ENCODE data around the gene SPIRE1.
"Not testable (repeated sequence)": the region's sequence is repeated elsewhere in the genome, so short reads cannot be mapped to it uniquely, and the experiment has no call there.

SPIRE1 gene

DNA sequence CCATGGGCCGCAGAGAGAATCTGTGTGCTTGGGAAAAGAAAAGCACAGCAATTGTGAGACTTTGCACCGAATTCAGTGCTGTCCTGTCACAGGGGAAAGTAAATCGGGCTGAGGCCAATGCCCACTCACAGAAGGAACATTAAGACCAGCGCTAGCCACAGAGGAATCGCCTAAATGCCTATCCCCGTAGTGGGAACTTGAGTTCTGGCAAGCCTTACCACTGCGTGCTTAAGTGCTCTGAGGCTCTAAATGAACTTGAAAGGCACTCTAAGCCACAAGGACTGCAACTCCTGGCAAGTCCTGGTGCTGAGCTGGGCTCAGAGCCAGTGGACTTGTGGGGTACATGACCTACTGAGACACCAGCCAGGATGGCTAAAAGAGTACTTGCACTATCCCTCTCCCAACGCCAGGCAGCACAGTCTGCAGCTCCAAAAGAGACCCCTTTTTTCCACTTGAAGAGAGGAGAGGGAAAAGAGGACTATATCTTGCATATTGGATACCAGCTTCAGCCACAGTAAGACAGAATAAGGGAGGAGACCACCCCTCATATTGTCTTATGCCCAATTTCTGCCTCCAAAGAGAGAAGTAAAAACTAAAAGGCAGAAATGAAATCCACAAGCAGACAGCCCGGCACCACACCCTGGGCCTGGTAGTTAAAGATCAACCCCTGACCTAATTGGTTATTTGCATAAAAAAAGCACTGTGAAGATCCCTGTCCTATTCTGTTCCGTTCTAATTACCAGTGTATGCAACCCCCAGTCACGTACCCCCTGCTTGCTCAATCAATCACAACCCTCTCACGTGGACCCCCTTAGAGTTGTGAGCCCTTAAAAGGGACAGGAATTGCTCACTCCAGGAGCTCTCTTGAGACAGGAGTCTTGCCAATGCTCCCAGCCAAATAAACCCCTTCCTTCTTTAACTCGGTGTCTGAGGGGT, 105.7 kb downstream of the SPIRE1 start:
- not testable (repeated sequence) for FAIRE-seq

DNA sequence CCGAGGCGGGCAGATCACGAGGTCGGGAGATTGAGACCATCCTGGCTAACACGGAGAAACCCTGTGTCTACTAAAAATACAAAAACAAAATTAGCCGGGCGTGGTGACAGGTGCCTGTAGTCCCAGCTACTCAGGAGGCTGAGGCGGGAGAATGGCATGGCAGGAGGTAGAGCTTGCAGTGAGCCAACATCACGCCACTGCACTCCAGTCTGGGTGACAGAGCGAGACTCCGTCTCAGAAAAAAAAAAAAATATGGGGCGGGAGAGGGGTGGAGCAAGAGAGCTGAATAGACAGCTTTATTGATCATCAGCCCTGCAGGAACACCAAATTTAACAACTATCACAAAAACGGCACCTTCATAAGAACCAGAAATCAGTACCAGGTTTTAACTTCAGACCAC, 106.4 kb downstream of the SPIRE1 start:
- FAIRE-seq: not testable (repeated sequence)

DNA sequence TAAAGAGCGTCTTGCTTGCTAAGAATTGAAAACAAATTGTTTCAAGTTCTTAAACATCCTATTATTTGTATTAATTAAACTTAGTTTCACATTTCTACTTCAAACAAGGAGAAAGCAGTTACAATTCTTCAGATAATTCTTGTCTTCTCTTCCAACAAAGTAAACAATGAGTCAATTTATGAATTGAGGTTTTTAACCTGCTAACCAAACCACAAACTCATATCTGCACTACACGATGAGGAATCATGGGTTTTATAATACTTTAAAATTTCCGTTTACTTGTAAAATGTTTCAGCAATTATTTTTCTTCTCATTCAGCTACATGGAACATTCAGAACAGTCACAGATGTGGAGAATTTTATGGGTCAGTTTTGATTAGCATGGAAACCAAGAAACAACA, 114.2 kb downstream of the SPIRE1 start:
- FAIRE-seq: no peak

DNA sequence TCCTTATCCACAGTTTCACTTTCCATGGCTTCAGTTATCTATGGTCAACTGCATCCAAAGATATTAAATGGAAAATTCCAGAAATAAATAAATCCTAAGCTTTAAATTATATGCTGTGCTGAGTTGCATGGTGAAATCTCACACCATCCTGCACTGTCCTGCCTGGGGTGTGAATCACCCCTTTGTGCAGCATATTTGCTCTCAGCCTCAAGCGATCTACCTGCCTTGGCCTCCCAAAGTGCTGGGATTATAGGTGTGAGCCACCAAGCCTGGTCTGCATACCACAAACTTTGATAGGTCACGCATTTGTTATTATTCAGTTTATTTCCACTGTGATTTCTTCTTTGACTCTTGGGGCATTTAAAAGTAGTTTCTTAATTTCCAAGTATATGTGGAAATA, 117.2 kb downstream of the SPIRE1 start:
- FAIRE-seq: no peak

- FAIRE-seq: not testable (repeated sequence)
Observed at GRCh38 chr18:12539158-12539557, 118.7 kb downstream of the SPIRE1 start.

GRCh38 chr18:12534820-12535219, 123.1 kb downstream of the SPIRE1 start:
- FAIRE-seq: no peak

DNA sequence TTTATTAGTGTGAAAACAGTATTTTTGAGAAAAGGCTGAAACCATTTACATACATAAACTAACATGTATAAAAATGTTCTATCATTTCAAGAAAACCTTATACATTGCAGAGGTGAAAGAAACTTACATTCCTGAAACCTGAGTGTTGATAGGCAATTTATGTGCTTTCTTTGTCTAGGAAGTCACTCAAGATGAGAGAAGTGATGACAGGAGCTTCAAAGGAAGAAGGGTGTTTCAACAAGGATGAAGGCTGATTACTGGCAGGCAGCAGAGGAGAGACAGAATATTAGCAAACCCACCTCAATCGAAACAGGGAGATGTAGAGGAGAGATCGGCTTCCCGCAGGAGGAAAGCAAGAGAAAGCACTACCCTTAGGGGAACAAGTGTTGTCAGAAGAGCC, 125.2 kb downstream of the SPIRE1 start:
- no peak for FAIRE-seq

- FAIRE-seq: no peak
Observed at GRCh38 chr18:12531749-12532148, 126.2 kb downstream of the SPIRE1 start.

- FAIRE-seq: no peak
Observed at GRCh38 chr18:12520442-12520992, 137.4 kb downstream of the SPIRE1 start.

DNA sequence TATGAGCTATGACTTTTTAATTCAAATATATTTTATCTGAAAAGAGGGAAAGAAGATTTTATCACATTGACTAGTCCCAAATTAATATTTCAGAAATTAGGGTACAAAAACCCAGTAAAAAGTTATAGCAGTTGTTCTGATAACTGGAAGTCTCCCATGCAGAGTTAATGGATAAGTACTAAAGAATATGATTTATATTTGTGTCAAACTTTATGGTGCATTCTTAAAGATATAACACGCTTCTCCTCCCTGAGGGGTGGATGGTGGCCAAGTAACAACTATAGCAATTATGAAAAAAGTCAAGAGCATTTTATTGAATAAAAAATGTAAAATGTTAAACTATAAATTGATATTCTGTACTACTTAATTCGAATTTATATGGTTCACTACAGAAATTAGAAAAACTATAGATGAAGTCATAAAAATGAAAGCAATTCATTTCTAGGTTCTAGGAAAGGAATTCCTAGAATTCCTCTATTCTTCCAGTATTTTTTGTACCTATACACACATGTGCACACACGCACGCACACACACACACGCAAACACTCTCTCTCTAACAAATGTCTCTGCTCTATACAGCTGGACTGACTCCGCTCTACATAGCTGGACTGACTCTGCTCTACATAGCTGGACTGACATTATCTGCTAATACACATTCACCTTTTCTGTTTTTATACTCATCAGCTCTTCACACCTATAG, 138.9 kb downstream of the SPIRE1 start:
- no peak for FAIRE-seq

DNA sequence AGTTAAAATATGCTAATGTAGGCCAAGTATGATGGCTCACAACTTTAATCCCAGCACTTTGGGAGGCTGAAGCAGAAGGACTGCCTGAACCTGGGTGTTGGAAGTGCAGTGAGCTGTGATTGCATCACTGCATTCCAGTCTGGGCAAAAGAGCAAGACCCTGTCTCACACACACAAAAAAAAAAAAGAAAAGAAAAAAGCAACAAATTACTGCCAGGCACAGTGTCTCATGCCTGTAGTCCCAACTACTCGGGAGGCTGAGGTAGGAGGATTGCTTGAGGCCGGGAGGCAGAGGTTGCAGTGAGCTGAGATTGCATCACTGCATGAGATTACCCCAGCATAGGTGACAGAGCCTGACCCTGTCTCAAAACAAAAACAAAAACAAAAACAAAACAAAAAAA, 139.6 kb downstream of the SPIRE1 start:
- no peak for FAIRE-seq

- FAIRE-seq: no peak
Observed at GRCh38 chr18:12517142-12517825, 140.6 kb downstream of the SPIRE1 start.

DNA sequence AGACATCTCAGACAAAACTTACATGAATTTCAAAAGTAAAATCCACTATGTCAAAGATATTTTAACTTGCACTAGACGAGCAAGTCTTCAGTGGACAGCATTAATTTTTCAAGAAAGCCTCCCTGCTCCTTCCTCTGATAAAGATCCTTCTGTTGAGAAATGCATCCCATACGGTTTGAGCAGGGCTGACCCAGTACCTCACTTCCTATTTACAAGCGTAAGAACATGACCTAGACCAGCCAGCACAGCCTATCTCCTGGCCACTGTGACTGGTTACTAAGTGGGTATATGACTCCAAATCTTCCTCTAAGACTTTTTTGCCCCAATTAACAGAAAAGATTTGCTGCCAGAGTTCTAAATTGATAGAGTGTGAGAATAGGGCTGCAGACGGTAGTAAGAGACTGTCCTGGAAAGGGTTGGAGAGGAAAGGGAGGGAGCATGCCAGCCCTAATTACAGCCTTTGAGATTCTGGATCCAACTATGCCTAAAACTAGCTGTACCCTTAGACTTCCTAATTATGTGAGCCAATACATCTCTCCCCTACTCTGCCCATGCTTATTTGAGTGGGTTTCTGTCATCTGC, 141.8 kb downstream of the SPIRE1 start:
- no peak for FAIRE-seq

DNA sequence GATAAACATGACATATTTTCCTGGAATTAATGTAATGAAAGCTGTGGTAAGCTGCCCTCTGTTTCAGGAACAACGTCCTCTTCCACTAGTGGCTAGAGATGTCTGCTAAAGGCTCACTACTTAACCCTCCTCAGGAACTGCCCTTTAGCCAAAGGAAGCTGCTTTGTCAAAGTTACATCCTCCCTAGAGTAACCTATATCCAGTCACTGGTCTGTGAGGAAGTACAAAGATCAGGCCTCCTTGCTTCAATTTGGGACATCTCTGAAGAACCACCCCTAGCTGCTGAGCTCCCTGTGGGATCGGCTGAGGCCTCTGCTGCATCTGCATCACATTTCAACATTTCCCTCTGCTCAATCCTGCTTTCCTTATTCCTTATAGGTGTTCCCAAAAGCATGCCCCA, 142.4 kb downstream of the SPIRE1 start:
- FAIRE-seq: no peak

DNA sequence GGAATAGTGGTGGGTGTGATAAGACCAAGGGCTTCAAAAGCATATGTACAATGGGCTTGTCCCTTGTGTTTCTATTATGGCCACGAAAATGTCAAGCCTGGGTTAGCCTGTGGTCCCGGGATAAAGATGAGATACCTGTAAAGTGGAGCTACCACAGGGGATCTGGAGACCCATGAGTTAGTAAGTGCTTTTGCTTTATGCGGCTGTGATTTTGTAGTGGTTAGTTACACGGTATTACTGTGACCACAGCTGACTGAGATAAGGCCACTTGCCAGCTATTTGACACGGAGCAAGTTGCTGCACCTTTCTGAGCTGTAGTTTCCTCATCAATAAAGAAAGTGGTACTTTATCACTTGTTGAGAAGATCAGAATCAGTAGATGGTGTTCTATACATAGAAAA, 150.9 kb downstream of the SPIRE1 start:
- no peak for FAIRE-seq

GRCh38 chr18:12500986-12501385, 156.9 kb downstream of the SPIRE1 start:
- FAIRE-seq: no peak

DNA sequence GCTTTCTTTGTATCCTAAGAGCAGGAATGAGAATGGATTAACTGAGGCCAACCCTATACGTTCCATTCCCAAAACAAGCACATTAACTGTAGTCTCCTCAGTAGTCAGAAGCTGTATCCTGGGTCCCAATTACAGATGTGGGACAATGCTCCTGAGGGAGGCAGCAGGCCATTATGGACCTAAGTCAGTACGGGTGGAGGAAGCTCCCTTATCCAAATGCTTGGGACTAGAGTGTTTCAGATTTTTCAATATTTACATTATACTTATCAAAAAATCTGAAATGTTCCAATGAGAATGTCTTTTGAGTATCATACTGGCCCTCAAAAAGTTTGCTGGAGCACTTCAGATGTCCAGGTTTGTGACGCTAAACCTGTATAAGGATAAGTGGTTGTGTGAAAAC, 160.1 kb downstream of the SPIRE1 start:
- FAIRE-seq: no peak

DNA sequence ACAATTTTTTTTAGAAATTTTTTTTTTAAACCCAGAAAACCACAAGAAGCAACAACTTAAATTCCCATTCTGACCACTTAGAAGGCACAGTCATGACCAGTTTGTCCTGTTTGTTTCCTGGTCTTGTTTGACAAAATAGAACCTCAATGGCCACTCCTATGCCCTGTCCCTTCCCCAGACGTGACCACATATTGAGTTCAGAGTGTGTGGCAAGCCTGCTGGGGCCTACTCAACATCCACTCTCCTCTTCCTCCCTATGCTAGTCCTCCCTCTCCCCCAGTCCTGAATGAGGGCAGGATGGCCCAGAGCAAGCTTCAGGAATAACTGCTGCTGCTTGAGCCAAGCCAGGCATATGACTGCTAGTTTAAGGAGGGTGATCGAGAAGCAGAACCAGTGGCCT, 160.6 kb downstream of the SPIRE1 start:
- FAIRE-seq: no peak

GRCh38 chr18:12492907-12493306, 165.0 kb downstream of the SPIRE1 start:
- FAIRE-seq: no peak

GRCh38 chr18:12491611-12492435, 166.1 kb downstream of the SPIRE1 start:
- no peak for FAIRE-seq

DNA sequence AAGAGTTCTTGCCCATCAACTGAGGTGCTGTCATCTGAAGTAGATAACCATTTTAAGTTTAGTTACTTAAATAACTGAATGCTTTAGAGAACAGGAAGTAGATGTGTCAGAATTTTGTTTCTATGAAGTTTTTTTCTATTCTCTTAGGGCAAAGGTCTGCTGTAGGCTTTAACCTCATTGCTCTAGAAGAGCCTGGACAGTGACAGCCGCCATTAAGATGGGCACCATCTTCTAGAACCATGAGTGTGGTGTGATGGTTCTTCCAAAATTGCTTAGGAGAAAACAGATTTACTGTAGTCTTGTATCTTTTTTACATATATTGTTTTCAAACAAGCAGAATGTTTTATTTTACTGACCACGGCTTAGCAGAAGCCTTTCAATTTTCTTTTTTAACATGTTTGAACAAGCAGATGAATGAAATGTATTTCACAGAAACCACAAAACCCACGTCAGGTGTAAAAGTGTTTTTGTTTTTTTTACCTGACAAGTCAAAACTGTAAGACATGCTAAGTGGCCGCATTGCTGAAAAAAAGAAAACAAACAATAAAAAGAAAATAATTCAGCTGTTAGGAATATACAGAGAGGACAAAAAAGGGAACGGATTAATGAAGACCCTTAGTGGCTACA, 172.3 kb downstream of the SPIRE1 start:
- no peak for FAIRE-seq

Measured in colon (tissue), 2 donors.